Activated naive CD4-positive, alpha-beta T cell treated with anti-CD3 and anti-CD28 coated beads for 36 hours (primary cell): ENCODE measurements around the gene KRTAP12-3. TPM values are rescaled to one million over a fixed set of nuclear protein-coding genes. Genes with fewer than 3 reads are reported as not detected.
A peak's percentile ranks its signal among the peaks of the same experiment; 100 is the strongest.
"Not testable (repeated sequence)": the region's sequence is repeated elsewhere in the genome, so short reads cannot be mapped to it uniquely, and the experiment has no call there.

Source experiments
- CTCF ChIA-PET: fragments of 350-600 bp; sonication (Branson Sonifier 250); formaldehyde crosslinking; loops from one replicate; lab custom pipeline; 2021; ENCODE audit warnings: antibody characterized with exemption; lab: Charles Lee
- DNase-seq: peaks from one replicate; pipeline ENCODE4 v3.0.0-alpha.2; 2020
- H3K27ac Mint-ChIP-seq: one replicate; pipeline ENCODE4 v1.8.0; 2021; ENCODE audit warnings: mild to moderate bottlenecking, mixed read lengths
- H3K27me3 Mint-ChIP-seq: one replicate; pipeline ENCODE4 v1.8.0; 2021; ENCODE audit warnings: low read depth, mixed read lengths
- H3K36me3 Mint-ChIP-seq: one replicate; pipeline ENCODE4 v1.8.0; 2021; ENCODE audit warnings: low read depth, mixed read lengths
- H3K4me1 Mint-ChIP-seq: one replicate; pipeline ENCODE4 v1.8.0; 2021; ENCODE audit warnings: low read depth, mixed read lengths
- H3K4me3 Mint-ChIP-seq: one replicate; pipeline ENCODE4 v1.8.0; 2021; ENCODE audit warnings: mild to moderate bottlenecking, moderate library complexity, mixed read lengths
- H3K9me3 Mint-ChIP-seq: one replicate; pipeline ENCODE4 v1.8.0; 2021; ENCODE audit warnings: mixed read lengths
- intact Hi-C: fragments of 100-400 bp; cut with micrococcal nuclease; formaldehyde crosslinking; loops from one replicate; pipeline ENCODE4 v1.15.1; 2023
- total RNA-seq, 2 experiments: library from RNA; stranded (reverse); gene quantifications; one replicate each; pipeline ENCODE4 v1.2.3, GENCODE V29; 2021

Gene KRTAP12-3
- total RNA-seq, 2 experiments from 2014 or later = not detected

DNA sequence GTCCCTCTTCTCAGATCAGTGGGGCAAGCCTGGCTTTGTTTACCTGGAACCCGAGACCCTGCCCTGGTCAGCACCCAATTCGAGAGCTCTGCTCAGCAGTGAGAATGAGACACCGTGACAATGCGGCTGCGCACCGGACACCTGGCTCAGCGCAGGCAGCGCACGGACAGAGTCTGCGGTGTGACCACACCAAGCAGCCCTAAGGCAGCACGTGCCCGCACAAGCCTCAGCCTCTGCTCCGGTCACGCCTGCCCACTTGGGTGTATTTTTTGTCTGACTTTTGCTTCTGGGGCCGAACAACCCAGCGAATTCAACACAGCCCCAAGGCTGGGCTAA lies 41.2 kb upstream of the KRTAP12-3 start:
- H3K4me1 Mint-ChIP-seq = peaks cover 40% of the 10 kb centered on the region
- CTCF ChIA-PET = interaction anchor here (1.1 kb wide), 1 partner anchor 521 kb away, joined by 3 read pairs; no protein-coding TSS in a partner anchor

DNA sequence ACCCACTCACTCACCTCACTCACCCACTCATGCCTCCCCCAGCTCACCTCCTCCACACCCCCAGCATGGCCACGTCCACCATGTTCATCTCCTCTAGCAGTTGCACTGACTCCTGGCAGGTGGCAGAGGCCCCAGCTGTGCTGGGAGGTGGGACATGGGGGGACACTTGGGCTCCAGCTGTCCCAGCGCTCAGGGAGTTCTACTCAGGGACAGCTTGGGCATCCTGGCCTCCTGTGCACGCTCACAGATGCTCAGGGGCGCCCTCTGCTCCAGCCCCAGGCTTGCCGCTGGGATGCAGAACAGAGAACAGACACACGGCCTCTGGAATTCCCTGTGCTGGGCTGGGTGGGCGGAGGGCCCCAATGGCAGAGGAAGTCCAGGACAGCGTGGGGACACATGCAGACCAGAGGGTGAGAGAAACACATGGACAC lies 40.6 kb upstream of the KRTAP12-3 start:
- peak overlapping the region; percentile 31 for H3K27ac Mint-ChIP-seq
- H3K27me3 Mint-ChIP-seq = no peaks in the 10 kb centered on the region
- H3K4me1 Mint-ChIP-seq = peaks cover 40% of the 10 kb centered on the region
- CTCF ChIA-PET = interaction anchor here (1.1 kb wide), 1 partner anchor 520 kb away, joined by 3 read pairs; no protein-coding TSS in a partner anchor
- DNase-seq = no peak
- peaks cover 25% of the 10 kb centered on the region for H3K9me3 Mint-ChIP-seq
- H3K4me3 Mint-ChIP-seq = no peak overlapping the region
- intact Hi-C loops = no loop called here
- peaks cover 16% of the 10 kb centered on the region for H3K36me3 Mint-ChIP-seq

More for the DNA sequence above, 41.2 kb upstream of the KRTAP12-3 start:
- Mint-ChIP-seq H3K4me3 (no peak overlapping the region), H3K9me3 (peaks cover 23% of the 10 kb centered on the region), H3K27ac (no peak overlapping the region), H3K27me3 (no peaks in the 10 kb centered on the region), H3K36me3 (peaks cover 16% of the 10 kb centered on the region)
- intact Hi-C loops = no loop called here
- no peak for DNase-seq

DNA sequence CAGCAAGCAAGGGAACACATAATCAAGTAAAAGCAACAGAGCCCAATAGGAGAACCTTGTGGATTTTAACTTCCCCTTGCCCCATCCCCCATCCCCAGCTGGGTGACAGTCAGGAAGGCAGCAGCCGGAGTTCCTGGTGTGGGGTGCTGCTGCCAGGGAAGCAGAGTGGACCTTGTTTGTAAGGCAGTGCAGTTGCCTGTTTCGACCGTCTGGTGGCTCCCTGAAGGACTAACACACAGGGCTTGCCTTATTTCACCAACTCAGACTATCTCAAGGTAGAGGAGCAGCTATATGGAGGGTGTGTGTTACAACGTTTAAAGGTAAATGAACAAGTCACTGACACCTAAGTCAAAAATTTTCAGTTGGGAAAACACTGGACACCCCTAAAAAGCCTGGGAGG lies 39.2 kb upstream of the KRTAP12-3 start:
- H3K36me3 Mint-ChIP-seq = peaks cover 16% of the 10 kb centered on the region
- CTCF ChIA-PET = interaction anchor here (0.7 to 1.2 kb wide), 4 partner anchors 33 to 183 kb away, joined by 3 read pairs; partner anchors contain the start of gene UBE2G2
- peak overlapping the region; percentile 53 for H3K4me3 Mint-ChIP-seq
- H3K27me3 Mint-ChIP-seq = no peaks in the 10 kb centered on the region
- peak overlapping the region; percentile 93 for H3K27ac Mint-ChIP-seq
- peaks cover 40% of the 10 kb centered on the region for H3K4me1 Mint-ChIP-seq
- H3K9me3 Mint-ChIP-seq = peaks cover 33% of the 10 kb centered on the region
- DNase-seq = peak; percentile 18
- intact Hi-C loops = no loop called here

- H3K9me3 Mint-ChIP-seq = peaks cover 37% of the 10 kb centered on the region
- peak overlapping the region; percentile 53 for H3K4me3 Mint-ChIP-seq
- intact Hi-C loops = loop anchor here (1.0 kb wide), 2 partner anchors 39 to 72 kb away; no protein-coding TSS in a partner anchor
- peaks cover 40% of the 10 kb centered on the region for H3K4me1 Mint-ChIP-seq
- peak; percentile 77 for DNase-seq
- CTCF ChIA-PET = interaction anchor here (0.7 to 1.2 kb wide), 5 partner anchors 17 to 182 kb away, joined by 3 read pairs; partner anchors contain the start of gene UBE2G2
- H3K36me3 Mint-ChIP-seq = peaks cover 16% of the 10 kb centered on the region
- H3K27me3 Mint-ChIP-seq = no peaks in the 10 kb centered on the region
- peak overlapping the region; percentile 93 for H3K27ac Mint-ChIP-seq
Measured at GRCh38 chr21:44618909-44619308, 38.8 kb upstream of the KRTAP12-3 start.

DNA sequence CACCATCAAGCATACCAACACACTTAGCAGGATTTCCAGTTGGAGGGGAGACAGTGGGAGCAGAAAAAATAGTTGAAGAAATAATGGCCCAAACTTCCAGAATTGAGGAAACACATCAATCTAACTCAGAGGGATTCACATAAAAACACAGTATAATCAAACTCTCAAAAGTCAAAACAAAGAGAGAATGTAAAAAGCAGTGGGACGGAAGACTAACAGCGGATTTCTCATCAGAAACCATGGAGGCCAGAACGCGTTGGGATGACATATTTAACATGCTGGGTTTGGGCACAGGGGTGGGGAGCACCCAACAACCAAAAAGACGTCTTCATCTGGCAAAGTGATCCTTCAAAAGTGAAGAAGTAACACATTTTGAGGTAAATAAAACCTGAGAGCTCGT lies 37.8 kb upstream of the KRTAP12-3 start:
- peak overlapping the region; percentile 93 for H3K27ac Mint-ChIP-seq
- intact Hi-C loops = loop anchor here (1.0 kb wide), 2 partner anchors 38 to 73 kb away; no protein-coding TSS in a partner anchor

DNA sequence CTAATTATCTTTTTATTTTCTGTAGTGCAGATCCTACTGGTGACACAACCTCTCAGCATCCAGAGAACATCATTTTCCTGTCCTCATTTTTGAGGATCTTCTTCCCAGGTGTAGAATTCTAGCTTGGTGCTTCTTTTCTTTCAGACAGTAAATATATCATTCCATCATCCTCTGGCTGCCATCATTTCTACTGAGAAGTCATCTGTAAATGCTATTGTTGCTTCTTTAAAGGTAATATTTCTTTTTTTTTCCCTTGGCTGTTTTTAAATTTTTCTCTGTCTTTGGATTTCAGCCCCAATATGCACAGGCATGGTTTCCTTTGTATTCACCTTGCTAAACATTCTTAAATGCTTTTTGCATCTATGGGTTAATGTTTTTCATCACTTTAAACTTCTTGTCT lies 34.2 kb upstream of the KRTAP12-3 start:
- Mint-ChIP-seq H3K36me3 (peaks cover 16% of the 10 kb centered on the region), H3K9me3 (peaks cover 46% of the 10 kb centered on the region), H3K27ac (no peak overlapping the region), H3K27me3 (no peaks in the 10 kb centered on the region), H3K4me3 (no peak overlapping the region), H3K4me1 (peaks cover 22% of the 10 kb centered on the region)
- intact Hi-C loops = no loop called here
- CTCF ChIA-PET = no interaction called here
- no peak for DNase-seq

More for the DNA sequence above, 37.8 kb upstream of the KRTAP12-3 start:
- Mint-ChIP-seq H3K4me3 (no peak overlapping the region), H3K9me3 (peaks cover 47% of the 10 kb centered on the region), H3K27me3 (no peaks in the 10 kb centered on the region), H3K36me3 (peaks cover 16% of the 10 kb centered on the region), H3K4me1 (peaks cover 40% of the 10 kb centered on the region)
- DNase-seq = no peak
- CTCF ChIA-PET = interaction anchor here (1.2 kb wide), 1 partner anchor 18 kb away, joined by 3 read pairs; no protein-coding TSS in a partner anchor

- Mint-ChIP-seq H3K27ac (no peak overlapping the region), H3K4me1 (peaks cover 25% of the 10 kb centered on the region)
- intact Hi-C loops = no loop called here
Measured at GRCh38 chr21:44625756-44626155, 32.0 kb upstream of the KRTAP12-3 start.

GRCh38 chr21:44626262-44626661 lies 31.5 kb upstream of the KRTAP12-3 start:
- no peak overlapping the region for H3K27ac Mint-ChIP-seq
- CTCF ChIA-PET = no interaction called here
- H3K4me3 Mint-ChIP-seq = no peak overlapping the region

More at GRCh38 chr21:44625756-44626155, 32.0 kb upstream of the KRTAP12-3 start:
- CTCF ChIA-PET = no interaction called here
- H3K9me3 Mint-ChIP-seq = peaks cover 39% of the 10 kb centered on the region
- peaks cover 2% of the 10 kb centered on the region for H3K36me3 Mint-ChIP-seq
- no peak for DNase-seq
- no peaks in the 10 kb centered on the region for H3K27me3 Mint-ChIP-seq
- no peak overlapping the region for H3K4me3 Mint-ChIP-seq

GRCh38 chr21:44626673-44627143 lies 31.0 kb upstream of the KRTAP12-3 start, which contains the start of gene KRTAP10-9:
Gene KRTAP10-9, plus strand, starts transcription at chr21:44627093. Its CDS starts 79 bp downstream, at chr21:44627172.
- no peak within 1 kb of the TSS for H3K4me3 Mint-ChIP-seq
- CTCF ChIA-PET = interaction anchor here (0.8 kb wide), 1 partner anchor 117 kb away, joined by 4 read pairs; no protein-coding TSS in a partner anchor
- H3K27ac Mint-ChIP-seq = no peak within 1 kb of the TSS
- H3K36me3 Mint-ChIP-seq = peaks cover 3% of the 10 kb centered on the region
- DNase-seq = no peak
- no peaks in the 10 kb centered on the region for H3K27me3 Mint-ChIP-seq
- intact Hi-C loops = no loop called here
- peaks cover 44% of the 10 kb centered on the region for H3K9me3 Mint-ChIP-seq
- peaks cover 25% of the 10 kb centered on the region for H3K4me1 Mint-ChIP-seq

More at GRCh38 chr21:44626262-44626661, 31.5 kb upstream of the KRTAP12-3 start:
- H3K9me3 Mint-ChIP-seq = peaks cover 42% of the 10 kb centered on the region
- no peak for DNase-seq
- H3K36me3 Mint-ChIP-seq = peaks cover 3% of the 10 kb centered on the region
- H3K27me3 Mint-ChIP-seq = no peaks in the 10 kb centered on the region
- peaks cover 25% of the 10 kb centered on the region for H3K4me1 Mint-ChIP-seq
- intact Hi-C loops = no loop called here

- H3K36me3 Mint-ChIP-seq, H3K27me3 Mint-ChIP-seq, H3K27ac Mint-ChIP-seq, DNase-seq, H3K4me3 Mint-ChIP-seq, intact Hi-C loops: not testable (repeated sequence)
- Mint-ChIP-seq H3K9me3 (peaks cover 47% of the 10 kb centered on the region), H3K4me1 (peaks cover 25% of the 10 kb centered on the region)
- CTCF ChIA-PET = interaction anchor here (0.8 kb wide), 1 partner anchor 117 kb away, joined by 4 read pairs; no protein-coding TSS in a partner anchor
Measured at GRCh38 chr21:44627181-44627822, 30.4 kb upstream of the KRTAP12-3 start.

DNA sequence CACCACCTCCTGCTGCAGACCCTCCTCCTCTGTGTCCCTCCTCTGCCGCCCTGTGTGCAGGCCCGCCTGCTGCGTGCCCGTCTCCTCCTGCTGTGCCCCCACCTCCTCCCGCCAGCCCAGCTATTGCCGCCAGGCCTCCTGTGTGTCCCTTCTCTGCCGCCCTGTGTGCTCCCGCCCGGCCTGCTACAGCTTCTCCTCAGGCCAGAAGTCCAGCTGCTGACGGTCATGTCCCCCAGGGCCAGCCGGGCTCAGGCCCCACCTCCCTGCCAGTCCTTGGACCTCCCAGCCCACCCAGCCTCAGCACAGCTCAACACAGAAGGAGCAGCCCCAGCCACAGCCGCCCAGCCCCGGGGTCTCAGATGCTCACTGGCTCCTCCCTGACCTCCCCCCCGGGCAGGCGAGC lies 29.9 kb upstream of the KRTAP12-3 start:
- H3K27me3 Mint-ChIP-seq, H3K27ac Mint-ChIP-seq, DNase-seq, H3K36me3 Mint-ChIP-seq, H3K4me3 Mint-ChIP-seq: not testable (repeated sequence)
- peaks cover 44% of the 10 kb centered on the region for H3K9me3 Mint-ChIP-seq
- intact Hi-C loops = loop anchor here (2.0 kb wide), 1 partner anchor 77 kb away; the partner anchor contains the start of gene KRTAP10-2
- peaks cover 25% of the 10 kb centered on the region for H3K4me1 Mint-ChIP-seq
- CTCF ChIA-PET = interaction anchor here (0.8 kb wide), 1 partner anchor 118 kb away, joined by 4 read pairs; no protein-coding TSS in a partner anchor

DNA sequence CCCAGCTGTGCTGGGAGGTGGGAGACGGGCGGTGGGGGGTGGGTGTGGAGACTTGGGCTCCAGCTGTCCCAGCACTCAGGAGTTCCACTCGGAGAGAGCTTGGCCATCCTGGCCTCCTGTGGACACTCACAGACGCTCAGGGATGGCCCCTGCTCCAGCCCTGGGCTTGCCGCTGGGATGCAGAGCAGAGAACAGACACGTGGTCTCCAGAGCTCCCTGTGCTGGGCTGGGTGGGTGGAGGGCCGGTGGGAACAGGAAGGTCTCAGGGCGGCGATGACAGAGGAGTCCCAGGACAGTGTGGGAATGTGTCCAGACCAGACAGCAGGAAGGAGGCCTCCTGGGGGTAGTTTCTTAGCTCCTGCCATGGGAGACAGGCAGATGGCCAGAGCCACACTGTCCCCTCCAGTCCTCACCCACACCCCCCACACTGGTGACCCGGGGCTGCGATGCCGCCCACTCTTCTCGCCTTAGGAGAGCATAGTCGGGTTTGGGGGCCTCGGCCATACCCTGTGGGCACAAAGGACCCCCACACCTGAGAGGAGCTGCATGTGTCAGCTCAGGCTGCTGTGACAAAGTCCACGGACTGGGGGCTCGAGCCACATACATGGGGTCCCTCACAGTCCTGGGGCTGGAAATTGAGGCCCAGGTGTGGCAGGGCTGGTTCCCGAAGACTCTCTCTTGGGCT lies 28.9 kb upstream of the KRTAP12-3 start:
- H3K36me3 Mint-ChIP-seq = peaks cover 3% of the 10 kb centered on the region
- H3K9me3 Mint-ChIP-seq = peaks cover 41% of the 10 kb centered on the region
- H3K27ac Mint-ChIP-seq = no peak overlapping the region
- no peak for DNase-seq
- H3K4me1 Mint-ChIP-seq = peaks cover 25% of the 10 kb centered on the region
- no peaks in the 10 kb centered on the region for H3K27me3 Mint-ChIP-seq
- H3K4me3 Mint-ChIP-seq = no peak overlapping the region
- CTCF ChIA-PET = interaction anchor here (0.9 kb wide), 1 partner anchor 17 kb away, joined by 3 read pairs; the partner anchor contains the start of gene KRTAP10-8
- intact Hi-C loops = loop anchor here (2.0 kb wide), 1 partner anchor 78 kb away; the partner anchor contains the start of gene KRTAP10-2
